Naive thymus-derived CD8-positive, alpha-beta T cell (primary cell): ENCODE measurements around the gene ANKIB1. TPM values are rescaled to one million over a fixed set of nuclear protein-coding genes. Genes with fewer than 3 reads are reported as not detected.
"Not testable (repeated sequence)": the region's sequence is repeated elsewhere in the genome, so short reads cannot be mapped to it uniquely, and the experiment has no call there.

Source experiments
- ATAC-seq, 2 donors: fragments of 150-1000 bp; cut with Tn5 transposase in 1 of 2; sonication (Bioruptor Pico), chemical (Tn5 transposase) in 1 of 2; 1 replicate in 1 of 2; 2 replicates in 1 of 2; pipeline ENCODE4 v1.10.0; 2021; ENCODE audit warnings: mild to moderate bottlenecking in 2 of 2, moderate library complexity in 2 of 2
- POLR2A ChIA-PET: fragments of 350-600 bp; sonication (Branson Sonifier 250); formaldehyde crosslinking; loops from one replicate; lab custom pipeline; 2021; ENCODE audit warnings: antibody characterized with exemption; lab: Charles Lee
- DNase-seq, 10 donors: peaks; one replicate each; pipeline versions ENCODE4 v3.0.0 to v3.0.0-alpha.2; 2020 to 2022
- H3K27ac Mint-ChIP-seq, 10 donors: one replicate each; pipeline ENCODE4 v1.8.0; 2020 to 2022; ENCODE audit warnings: mild to moderate bottlenecking in 10 of 10, mixed read lengths in 10 of 10, moderate library complexity in 4 of 10, inconsistent platforms in 1 of 10
- H3K27me3 Mint-ChIP-seq, 5 donors: one replicate each; pipeline ENCODE4 v1.8.0; 2021 to 2022; ENCODE audit warnings: mixed read lengths in 5 of 5
- H3K36me3 Mint-ChIP-seq, 3 donors: one replicate each; pipeline ENCODE4 v1.8.0; 2020 to 2022; ENCODE audit warnings: mixed read lengths in 3 of 3, mild to moderate bottlenecking in 2 of 3, inconsistent platforms in 1 of 3
- H3K4me1 Mint-ChIP-seq, 4 donors: one replicate each; pipeline ENCODE4 v1.8.0; 2021 to 2022; ENCODE audit warnings: mixed read lengths in 4 of 4
- H3K4me3 Mint-ChIP-seq, 10 donors: one replicate each; pipeline ENCODE4 v1.8.0; 2020 to 2022; ENCODE audit warnings: mild to moderate bottlenecking in 10 of 10, mixed read lengths in 10 of 10, moderate library complexity in 6 of 10, inconsistent platforms in 1 of 10
- H3K9me3 Mint-ChIP-seq, 9 donors: one replicate each; pipeline ENCODE4 v1.8.0; 2020 to 2022; ENCODE audit warnings: mixed read lengths in 9 of 9, mild to moderate bottlenecking in 3 of 9, inconsistent platforms in 1 of 9, moderate library complexity in 1 of 9
- polyA plus RNA-seq, 3 donors: library from polyadenylated mRNA; unstranded; fragments of 300-500 nt; fragmentation: Illumina TruSeq; gene quantifications; one replicate each; pipeline ENCODE4 v1.2.3, GENCODE V29; 2021
- total RNA-seq, 8 experiments: library from RNA in 2 of 8; stranded (reverse) in 2 of 8; gene quantifications; one replicate each; pipeline ENCODE4 v1.2.3 and lab custom pipeline; 2021 to 2026

ANKIB1 gene
- total and polyA plus RNA-seq, 5 experiments from 2014 or later: 5.1 to 91.0 (median 12.7) TPM

DNA sequence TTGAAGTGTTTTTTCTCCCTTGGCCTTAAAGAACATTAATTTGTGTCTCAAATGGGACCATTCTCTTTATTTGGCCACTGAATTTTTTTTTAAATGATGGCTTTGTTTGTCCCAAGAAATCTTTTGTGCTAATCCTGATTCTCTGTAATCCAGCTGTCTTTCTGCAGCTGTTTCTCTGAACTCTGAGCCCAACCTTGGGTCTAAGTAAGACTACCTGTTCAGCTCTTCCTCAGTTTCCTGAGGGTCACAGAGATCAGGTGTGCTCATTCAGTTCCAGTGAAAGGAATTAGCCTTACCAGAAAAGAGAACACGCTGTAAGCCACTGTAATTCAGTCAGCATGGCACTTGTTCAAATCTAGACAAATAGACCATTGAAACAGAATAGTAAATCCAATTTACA, 94.2 kb downstream of the ANKIB1 start:
- H3K27ac Mint-ChIP-seq: peak overlapping the region in 1 of 10 donors; percentile 24
- peaks cover 0 to 12% (median 1%) of the 10 kb centered on the region in 9 donors for H3K9me3 Mint-ChIP-seq
- DNase-seq: no peak
- no peak for ATAC-seq
- POLR2A ChIA-PET: no interaction called here
- no peak overlapping the region for H3K4me3 Mint-ChIP-seq
- no peaks in the 10 kb centered on the region for H3K27me3 Mint-ChIP-seq
- H3K4me1 Mint-ChIP-seq: no peaks in the 10 kb centered on the region
- peaks cover 7 to 47% (median 7%) of the 10 kb centered on the region in 3 donors for H3K36me3 Mint-ChIP-seq

DNA sequence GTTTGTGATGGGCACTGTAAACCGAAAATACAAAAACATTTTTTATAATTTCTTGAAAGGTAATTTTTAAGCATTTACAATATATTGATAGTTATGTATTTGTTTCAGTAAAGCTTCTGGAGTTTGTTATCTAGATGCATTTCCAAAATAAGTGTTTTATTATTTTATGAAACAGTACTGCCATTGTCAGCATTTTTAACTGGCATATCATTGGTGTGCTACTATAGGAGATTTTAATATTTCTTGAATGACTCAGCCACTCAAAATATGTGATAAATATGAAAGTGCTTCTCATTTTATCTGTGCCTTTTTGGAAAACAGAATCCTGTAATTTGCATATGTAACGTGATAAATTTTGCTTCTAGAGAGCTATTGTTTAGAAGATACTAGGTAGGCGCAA, 97.9 kb downstream of the ANKIB1 start:
- POLR2A ChIA-PET: interaction anchor here (0.6 kb wide), 1 partner anchor 192 kb away, joined by 3 read pairs; no protein-coding TSS in a partner anchor
- Mint-ChIP-seq H3K4me3 (no peak overlapping the region), H3K4me1 (peaks cover 0 to 3% (median 0%) of the 10 kb centered on the region in 4 donors), H3K36me3 (peaks cover 6 to 57% (median 10%) of the 10 kb centered on the region in 3 donors), H3K9me3 (no peaks in the 10 kb centered on the region), H3K27me3 (no peaks in the 10 kb centered on the region), H3K27ac (no peak overlapping the region)
- ATAC-seq (no peak), DNase-seq (no peak)

- Mint-ChIP-seq H3K27me3 (no peaks in the 10 kb centered on the region), H3K4me3 (no peak overlapping the region), H3K27ac (no peak overlapping the region), H3K36me3 (peaks cover 0 to 79% (median 24%) of the 10 kb centered on the region in 3 donors), H3K4me1 (peaks cover 0 to 3% (median 0%) of the 10 kb centered on the region in 4 donors), H3K9me3 (no peaks in the 10 kb centered on the region)
- POLR2A ChIA-PET: no interaction called here
- DNase-seq: no peak
- ATAC-seq: no peak
These were observed 106.2 kb downstream of the ANKIB1 start for GRCh38 chr7:92352009-92352408.

GRCh38 chr7:92354214-92354613, 108.4 kb downstream of the ANKIB1 start:
- Mint-ChIP-seq H3K4me1 (no peaks in the 10 kb centered on the region), H3K36me3 (peaks cover 0 to 80% (median 33%) of the 10 kb centered on the region in 3 donors), H3K27me3 (no peaks in the 10 kb centered on the region), H3K4me3 (no peak overlapping the region), H3K9me3 (no peaks in the 10 kb centered on the region), H3K27ac (no peak overlapping the region)
- POLR2A ChIA-PET: no interaction called here
- no peak for DNase-seq
- ATAC-seq: no peak

- Mint-ChIP-seq H3K4me1 (no peaks in the 10 kb centered on the region), H3K27ac (peak overlapping the region in 1 of 10 donors; percentile 50), H3K4me3 (no peak overlapping the region), H3K36me3 (peaks cover 0 to 85% (median 42%) of the 10 kb centered on the region in 3 donors), H3K9me3 (no peaks in the 10 kb centered on the region), H3K27me3 (no peaks in the 10 kb centered on the region)
- ATAC-seq: no peak
- POLR2A ChIA-PET: no interaction called here
- DNase-seq: no peak
These were observed 110.6 kb downstream of the ANKIB1 start for GRCh38 chr7:92356406-92356805.

- DNase-seq (no peak), ATAC-seq (no peak)
- no peaks in the 10 kb centered on the region for H3K4me1 Mint-ChIP-seq
- no peaks in the 10 kb centered on the region for H3K9me3 Mint-ChIP-seq
- peaks cover 0 to 87% (median 46%) of the 10 kb centered on the region in 3 donors for H3K36me3 Mint-ChIP-seq
- H3K27me3 Mint-ChIP-seq: no peaks in the 10 kb centered on the region
- POLR2A ChIA-PET: no interaction called here
- no peak overlapping the region for H3K4me3 Mint-ChIP-seq
- no peak overlapping the region for H3K27ac Mint-ChIP-seq
These were observed 111.5 kb downstream of the ANKIB1 start for GRCh38 chr7:92357260-92357659.

- peaks cover 0 to 85% (median 48%) of the 10 kb centered on the region in 3 donors for H3K36me3 Mint-ChIP-seq
- H3K9me3 Mint-ChIP-seq, POLR2A ChIA-PET, DNase-seq, H3K4me3 Mint-ChIP-seq, ATAC-seq, H3K27me3 Mint-ChIP-seq, H3K4me1 Mint-ChIP-seq, H3K27ac Mint-ChIP-seq: not testable (repeated sequence)
These were observed 113.4 kb downstream of the ANKIB1 start for GRCh38 chr7:92359179-92359578.

DNA sequence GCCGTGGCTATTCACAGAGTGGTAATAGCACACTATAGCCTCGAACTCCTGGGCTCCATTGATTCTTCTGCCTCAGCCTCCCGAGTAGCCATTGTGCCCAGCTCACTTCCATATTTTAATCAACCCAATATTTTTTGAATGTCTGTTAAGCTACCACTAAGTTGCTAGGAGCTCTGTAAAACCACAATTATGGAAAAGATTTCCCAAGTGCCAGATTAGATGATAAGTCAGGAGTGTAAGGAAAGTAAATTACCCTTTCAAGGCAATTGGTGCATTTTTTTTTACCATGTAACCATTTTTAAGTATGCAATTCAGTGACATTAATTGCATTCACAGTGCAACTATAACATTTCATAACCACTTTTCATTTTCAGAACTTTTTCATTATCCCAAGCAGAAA, 114.0 kb downstream of the ANKIB1 start:
- H3K27ac Mint-ChIP-seq: no peak overlapping the region
- H3K4me1 Mint-ChIP-seq: no peaks in the 10 kb centered on the region

DNA sequence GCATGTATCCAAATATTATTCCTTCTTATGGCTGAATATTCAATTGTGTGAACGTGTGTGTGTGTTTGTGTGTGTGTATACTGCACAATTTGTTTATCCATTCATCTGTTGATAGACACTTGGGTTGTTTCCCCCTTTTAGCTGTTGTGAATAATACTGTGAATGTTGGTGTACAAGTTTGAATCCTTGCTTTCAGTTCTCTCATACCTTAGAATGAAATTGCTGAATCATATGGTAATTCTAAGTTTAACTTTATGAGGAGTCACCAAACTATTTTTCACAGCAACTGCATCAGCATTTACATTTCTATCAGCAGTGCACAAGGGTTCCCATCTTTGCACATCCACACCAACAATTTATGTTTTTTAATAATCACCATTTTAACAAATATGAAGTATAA, 114.6 kb downstream of the ANKIB1 start:
- POLR2A ChIA-PET: no interaction called here
- DNase-seq (no peak), ATAC-seq (no peak)
- Mint-ChIP-seq H3K9me3 (no peaks in the 10 kb centered on the region), H3K27me3 (no peaks in the 10 kb centered on the region), H3K27ac (no peak overlapping the region), H3K4me3 (no peak overlapping the region), H3K36me3 (peaks cover 3 to 84% (median 38%) of the 10 kb centered on the region in 3 donors), H3K4me1 (no peaks in the 10 kb centered on the region)

More for the DNA sequence above, 114.0 kb downstream of the ANKIB1 start:
- Mint-ChIP-seq H3K4me3 (no peak overlapping the region), H3K27me3 (no peaks in the 10 kb centered on the region), H3K9me3 (no peaks in the 10 kb centered on the region), H3K36me3 (peaks cover 0 to 85% (median 42%) of the 10 kb centered on the region in 3 donors)
- ATAC-seq (no peak), DNase-seq (no peak)
- POLR2A ChIA-PET: no interaction called here

DNA sequence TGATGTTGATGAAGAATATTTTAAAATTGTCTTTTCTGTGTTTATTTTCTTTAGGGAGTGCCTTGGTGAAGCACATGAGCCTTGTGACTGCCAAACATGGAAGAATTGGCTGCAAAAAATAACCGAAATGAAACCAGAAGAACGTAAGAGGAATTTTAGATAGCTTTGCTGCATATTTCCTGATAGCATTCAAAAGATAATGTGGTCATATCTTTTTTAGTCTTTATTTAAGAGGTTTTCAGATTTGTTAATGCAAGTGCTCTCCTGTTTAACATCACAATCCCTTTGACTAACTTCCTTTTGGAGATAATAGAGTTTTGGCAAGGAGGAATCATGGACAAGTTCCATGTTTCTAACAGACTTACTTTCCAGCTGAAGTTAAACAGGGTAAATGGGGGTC, 116.4 kb downstream of the ANKIB1 start:
- H3K4me1 Mint-ChIP-seq: no peaks in the 10 kb centered on the region
- H3K36me3 Mint-ChIP-seq: peaks cover 12 to 85% (median 46%) of the 10 kb centered on the region in 3 donors
- no peaks in the 10 kb centered on the region for H3K9me3 Mint-ChIP-seq
- H3K4me3 Mint-ChIP-seq: no peak overlapping the region
- ATAC-seq: no peak
- no peak for DNase-seq
- POLR2A ChIA-PET: no interaction called here
- no peak overlapping the region for H3K27ac Mint-ChIP-seq
- no peaks in the 10 kb centered on the region for H3K27me3 Mint-ChIP-seq

DNA sequence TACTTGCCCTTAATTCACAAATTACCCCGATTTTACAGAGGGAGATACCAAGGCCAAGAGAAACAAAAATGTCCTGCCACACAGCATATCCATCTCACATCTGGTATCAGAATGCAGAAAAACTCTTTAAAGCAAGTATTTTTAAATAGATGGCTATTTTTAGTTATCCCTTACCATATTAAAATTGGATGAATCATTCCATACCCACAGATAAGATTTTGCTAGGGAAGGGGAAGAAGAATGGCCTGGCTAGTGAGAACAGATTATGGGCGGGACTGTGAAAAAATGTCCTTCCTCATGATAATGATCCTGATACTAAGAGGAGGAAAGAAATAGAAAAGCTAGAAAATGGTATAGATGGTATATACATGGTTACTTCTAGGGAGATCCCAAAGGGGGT, 121.0 kb downstream of the ANKIB1 start:
- Mint-ChIP-seq H3K9me3 (no peaks in the 10 kb centered on the region), H3K27ac (no peak overlapping the region), H3K4me3 (no peak overlapping the region), H3K27me3 (no peaks in the 10 kb centered on the region), H3K36me3 (peaks cover 16 to 75% (median 35%) of the 10 kb centered on the region in 3 donors), H3K4me1 (no peaks in the 10 kb centered on the region)
- no peak for ATAC-seq
- no peak for DNase-seq
- POLR2A ChIA-PET: no interaction called here

GRCh38 chr7:92368741-92369140, 123.0 kb downstream of the ANKIB1 start:
- Mint-ChIP-seq H3K4me1 (no peaks in the 10 kb centered on the region), H3K36me3 (peaks cover 16 to 62% (median 22%) of the 10 kb centered on the region in 3 donors), H3K27ac (no peak overlapping the region), H3K4me3 (no peak overlapping the region), H3K27me3 (no peaks in the 10 kb centered on the region), H3K9me3 (no peaks in the 10 kb centered on the region)
- DNase-seq (no peak), ATAC-seq (no peak)
- POLR2A ChIA-PET: no interaction called here

DNA sequence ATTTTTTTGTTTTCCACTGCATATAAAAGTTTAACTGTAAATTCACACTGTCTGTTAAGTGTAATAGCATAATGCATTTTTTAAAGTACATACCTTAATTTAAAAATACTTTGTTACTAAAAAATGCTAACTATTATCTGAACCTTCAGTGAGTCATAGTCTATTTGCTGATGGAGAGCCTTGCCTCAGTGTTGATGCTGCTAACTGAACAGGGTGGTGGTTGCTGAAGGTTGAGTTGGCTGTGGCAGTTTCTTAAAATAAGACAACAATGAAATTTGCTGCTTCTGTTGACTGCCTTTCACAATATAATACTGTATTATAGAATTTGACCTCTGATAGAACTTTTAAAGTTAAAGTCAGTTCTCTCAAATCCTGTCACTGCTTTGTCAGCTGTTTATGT, 129.2 kb downstream of the ANKIB1 start:
- H3K36me3 Mint-ChIP-seq: peaks cover 11 to 54% (median 32%) of the 10 kb centered on the region in 3 donors
- H3K4me3 Mint-ChIP-seq: no peak overlapping the region

DNA sequence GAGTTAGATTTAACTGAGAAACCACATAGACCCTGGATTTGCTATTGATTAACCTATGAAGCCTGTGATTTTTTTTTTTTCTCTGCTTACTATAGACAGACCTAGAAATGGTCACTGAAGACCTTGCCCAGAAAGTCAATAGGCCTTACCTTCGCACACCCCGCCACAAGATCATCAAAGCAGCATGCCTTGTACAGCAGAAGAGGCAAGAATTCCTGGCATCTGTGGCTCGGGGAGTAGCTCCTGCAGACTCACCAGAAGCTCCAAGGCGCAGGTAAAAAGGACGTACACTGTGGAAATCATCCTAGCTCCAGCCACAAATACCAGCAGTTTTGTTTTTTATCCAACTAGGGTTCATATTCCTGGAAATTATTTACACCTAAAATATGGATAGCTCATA, 145.3 kb downstream of the ANKIB1 start:
- Mint-ChIP-seq H3K4me1 (no peaks in the 10 kb centered on the region), H3K27ac (no peak overlapping the region), H3K4me3 (no peak overlapping the region), H3K36me3 (peaks cover 0 to 58% (median 15%) of the 10 kb centered on the region in 3 donors), H3K9me3 (no peaks in the 10 kb centered on the region), H3K27me3 (no peaks in the 10 kb centered on the region)
- ATAC-seq: no peak
- POLR2A ChIA-PET: no interaction called here
- no peak for DNase-seq

More for the DNA sequence above, 129.2 kb downstream of the ANKIB1 start:
- Mint-ChIP-seq H3K9me3 (no peaks in the 10 kb centered on the region), H3K27me3 (no peaks in the 10 kb centered on the region), H3K4me1 (no peaks in the 10 kb centered on the region), H3K27ac (no peak overlapping the region)
- ATAC-seq: no peak
- no peak for DNase-seq
- POLR2A ChIA-PET: no interaction called here
